ENCODE data around the gene DNAJB4. TPM values are rescaled to one million over a fixed set of nuclear protein-coding genes. Genes with fewer than 3 reads are reported as not detected.
"Not testable (repeated sequence)": the region's sequence is repeated elsewhere in the genome, so short reads cannot be mapped to it uniquely, and the experiment has no call there.

Gene DNAJB4
- total and polyA plus RNA-seq, 5 donors from 2014 or later, result 7.6 to 34.4 (median 8.9) TPM

DNA sequence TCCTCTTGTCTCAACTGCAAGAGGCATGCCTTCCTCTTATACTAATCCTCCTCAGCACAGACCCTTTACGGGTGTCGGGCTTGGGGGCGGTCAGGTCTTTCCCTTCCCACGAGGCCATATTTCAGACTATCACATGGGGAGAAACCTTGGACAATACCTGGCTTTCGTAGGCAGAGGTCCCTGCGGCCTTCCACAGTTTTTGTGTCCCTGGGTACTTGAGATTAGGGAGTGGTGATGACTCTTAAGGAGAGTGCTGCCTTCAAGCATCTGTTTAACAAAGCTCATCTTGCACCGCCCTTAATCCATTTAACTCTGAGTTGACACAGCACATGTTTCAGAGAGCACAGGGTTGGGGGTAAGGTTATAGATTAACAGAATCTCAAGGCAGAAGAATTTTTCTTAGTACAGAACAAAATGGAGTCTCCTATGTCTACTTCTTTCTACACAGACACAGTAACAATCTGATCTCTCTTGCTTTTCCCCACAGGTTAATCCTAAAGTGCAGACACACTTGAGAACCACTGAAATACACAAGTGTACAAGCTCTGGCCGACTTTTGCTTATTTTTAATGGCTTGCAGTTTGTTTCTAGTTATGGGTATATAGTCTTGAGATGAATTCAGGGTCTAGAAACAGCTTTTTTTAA is 21.3 kb upstream of the DNAJB4 start:
- not testable (repeated sequence) for DNase-seq; ATAC-seq (ENCODE audit: low read depth in 2 of 2); H3K36me3 Mint-ChIP-seq; H3K9me3 ChIP-seq (ENCODE audit: control insufficient read depth in 2 of 2, low read length in 2 of 2); H3K27me3 ChIP-seq (ENCODE audit: control insufficient read depth, insufficient read depth, low read length); H3K9me3 Mint-ChIP-seq; H3K27ac Mint-ChIP-seq; H3K36me3 ChIP-seq (ENCODE audit: control insufficient read depth, insufficient read depth, low read length); H3K4me3 ChIP-seq (ENCODE audit: low read depth, low read length); H3K27me3 Mint-ChIP-seq; H3K27ac ChIP-seq (ENCODE audit: insufficient read depth, low read length, poor library complexity, severe bottlenecking); H3K4me3 Mint-ChIP-seq
- H3K4me1 ChIP-seq (ENCODE audit: control insufficient read depth, insufficient read depth, low read length, poor library complexity, severe bottlenecking), result peaks cover 16% of the 10 kb centered on the region
- H3K4me1 Mint-ChIP-seq, result peaks cover 32 to 36% (median 34%) of the 10 kb centered on the region in 4 donors

- ATAC-seq (ENCODE audit: low read depth in 2 of 2) (no peak), DNase-seq (no peak)
- Mint-ChIP-seq H3K27me3 (no peaks in the 10 kb centered on the region), H3K27ac (peak overlapping the region in 1 of 3 donors; percentile 10), H3K9me3 (no peaks in the 10 kb centered on the region), H3K4me3 (no peak overlapping the region), H3K4me1 (peaks cover 34 to 39% (median 38%) of the 10 kb centered on the region in 4 donors), H3K36me3 (peaks cover 8% of the 10 kb centered on the region)
- Histone ChIP-seq H3K27me3 (ENCODE audit: control insufficient read depth, insufficient read depth, low read length) (no peaks in the 10 kb centered on the region), H3K4me1 (ENCODE audit: control insufficient read depth, insufficient read depth, low read length, poor library complexity, severe bottlenecking) (peaks cover 15% of the 10 kb centered on the region), H3K27ac (ENCODE audit: insufficient read depth, low read length, poor library complexity, severe bottlenecking) (no peak overlapping the region), H3K4me3 (ENCODE audit: low read depth, low read length) (no peak overlapping the region), H3K9me3 (ENCODE audit: control insufficient read depth in 2 of 2, low read length in 2 of 2) (no peaks in the 10 kb centered on the region), H3K36me3 (ENCODE audit: control insufficient read depth, insufficient read depth, low read length) (peaks cover 3% of the 10 kb centered on the region)
Observed at GRCh38 chr1:77983997-77984355, 20.8 kb upstream of the DNAJB4 start.

DNA sequence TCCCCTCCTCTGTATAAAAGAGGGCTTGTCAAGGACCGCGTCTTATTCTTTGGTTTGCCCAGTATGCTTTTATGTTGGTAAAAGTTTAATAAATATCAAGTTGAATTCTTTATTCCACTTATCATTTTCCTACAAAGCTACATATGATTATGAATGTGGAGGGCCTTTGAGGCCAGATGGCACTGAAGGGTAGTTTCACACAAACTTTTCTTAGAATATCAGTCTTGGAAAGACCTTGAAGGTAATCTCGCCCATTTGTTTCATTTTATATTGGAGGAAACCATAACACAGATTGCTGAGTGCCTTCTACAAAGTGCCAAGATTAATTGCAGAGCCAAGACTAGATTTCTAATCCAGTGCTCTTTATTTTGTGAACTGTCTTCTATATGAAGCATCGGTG is 20.1 kb upstream of the DNAJB4 start:
- Histone ChIP-seq H3K27me3 (ENCODE audit: control insufficient read depth, insufficient read depth, low read length) (no peaks in the 10 kb centered on the region), H3K27ac (ENCODE audit: insufficient read depth, low read length, poor library complexity, severe bottlenecking) (no peak overlapping the region), H3K9me3 (ENCODE audit: control insufficient read depth in 2 of 2, low read length in 2 of 2) (no peaks in the 10 kb centered on the region), H3K36me3 (ENCODE audit: control insufficient read depth, insufficient read depth, low read length) (peaks cover 3% of the 10 kb centered on the region), H3K4me3 (ENCODE audit: low read depth, low read length) (no peak overlapping the region), H3K4me1 (ENCODE audit: control insufficient read depth, insufficient read depth, low read length, poor library complexity, severe bottlenecking) (peaks cover 15% of the 10 kb centered on the region)
- Mint-ChIP-seq H3K27me3 (no peaks in the 10 kb centered on the region), H3K4me1 (peaks cover 39 to 45% (median 44%) of the 10 kb centered on the region in 4 donors), H3K36me3 (peaks cover 8% of the 10 kb centered on the region), H3K27ac (peak overlapping the region in 1 of 3 donors; percentile 10), H3K4me3 (peak overlapping the region in 1 of 4 donors; percentile 43), H3K9me3 (no peaks in the 10 kb centered on the region)
- DNase-seq (no peak), ATAC-seq (ENCODE audit: low read depth in 2 of 2) (no peak)

DNA sequence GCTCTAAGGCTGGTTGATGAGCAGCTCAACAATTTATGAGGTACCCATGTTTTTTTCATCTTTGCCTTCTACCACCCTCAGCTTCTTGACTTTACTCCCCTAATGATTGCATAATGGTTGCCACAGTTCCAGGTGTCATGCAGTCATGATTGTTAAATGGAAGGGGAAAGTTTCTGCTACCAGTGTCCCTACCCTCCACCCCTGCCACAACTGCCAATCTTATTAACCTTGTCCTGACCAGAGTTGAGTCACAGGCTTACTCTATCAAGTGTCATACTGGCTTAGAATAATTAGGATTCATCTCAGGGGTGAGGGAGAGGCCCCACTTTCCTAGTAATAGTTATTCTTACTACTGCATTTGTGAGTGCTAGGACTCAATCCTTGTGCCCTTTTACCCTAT is 17.9 kb upstream of the DNAJB4 start:
- Histone ChIP-seq H3K27me3 (ENCODE audit: control insufficient read depth, insufficient read depth, low read length) (no peaks in the 10 kb centered on the region), H3K4me3 (ENCODE audit: low read depth, low read length) (no peak overlapping the region), H3K27ac (ENCODE audit: insufficient read depth, low read length, poor library complexity, severe bottlenecking) (no peak overlapping the region), H3K4me1 (ENCODE audit: control insufficient read depth, insufficient read depth, low read length, poor library complexity, severe bottlenecking) (no peaks in the 10 kb centered on the region), H3K9me3 (ENCODE audit: control insufficient read depth in 2 of 2, low read length in 2 of 2) (no peaks in the 10 kb centered on the region), H3K36me3 (ENCODE audit: control insufficient read depth, insufficient read depth, low read length) (peaks cover 3% of the 10 kb centered on the region)
- Mint-ChIP-seq H3K27ac (no peak overlapping the region), H3K4me3 (no peak overlapping the region), H3K36me3 (peaks cover 12% of the 10 kb centered on the region), H3K4me1 (peaks cover 45 to 57% (median 49%) of the 10 kb centered on the region in 4 donors), H3K27me3 (no peaks in the 10 kb centered on the region), H3K9me3 (no peaks in the 10 kb centered on the region)
- DNase-seq (no peak), ATAC-seq (ENCODE audit: low read depth in 2 of 2) (no peak)

DNA sequence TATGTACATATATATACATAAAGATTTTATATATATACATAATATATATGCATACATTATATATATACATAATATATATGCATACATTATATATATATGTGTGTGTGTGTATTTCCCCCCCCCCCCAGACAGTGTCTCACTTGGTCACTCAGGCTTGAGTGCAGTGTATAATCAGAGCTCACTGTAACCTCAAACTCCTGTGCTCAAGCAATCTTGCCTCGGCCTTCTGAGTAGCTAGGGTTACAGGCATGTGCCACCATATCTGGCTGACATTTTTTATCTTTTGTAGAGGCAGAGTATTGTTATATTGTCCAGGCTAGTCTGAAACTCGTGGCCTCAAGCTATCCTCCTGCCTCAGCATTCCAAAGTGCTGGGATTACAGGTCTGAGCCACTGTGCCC is 16.8 kb upstream of the DNAJB4 start:
- Mint-ChIP-seq H3K27ac (no peak overlapping the region), H3K9me3 (no peaks in the 10 kb centered on the region), H3K27me3 (no peaks in the 10 kb centered on the region), H3K36me3 (peaks cover 12% of the 10 kb centered on the region), H3K4me3 (no peak overlapping the region), H3K4me1 (peaks cover 40 to 58% (median 47%) of the 10 kb centered on the region in 4 donors)
- no peaks in the 10 kb centered on the region for H3K27me3 ChIP-seq (ENCODE audit: control insufficient read depth, insufficient read depth, low read length)
- no peak overlapping the region for H3K27ac ChIP-seq (ENCODE audit: insufficient read depth, low read length, poor library complexity, severe bottlenecking)
- peaks cover 3% of the 10 kb centered on the region for H3K36me3 ChIP-seq (ENCODE audit: control insufficient read depth, insufficient read depth, low read length)
- ATAC-seq (ENCODE audit: low read depth in 2 of 2) (no peak), DNase-seq (no peak)
- no peaks in the 10 kb centered on the region for H3K4me1 ChIP-seq (ENCODE audit: control insufficient read depth, insufficient read depth, low read length, poor library complexity, severe bottlenecking)
- H3K4me3 ChIP-seq (ENCODE audit: low read depth, low read length), result no peak overlapping the region
- no peaks in the 10 kb centered on the region for H3K9me3 ChIP-seq (ENCODE audit: control insufficient read depth in 2 of 2, low read length in 2 of 2)

- peak overlapping the region; percentile 4 for H3K4me3 ChIP-seq (ENCODE audit: low read depth, low read length)
- Mint-ChIP-seq H3K4me3 (peak overlapping the region in 1 of 4 donors; percentile 46), H3K4me1 (peaks cover 31 to 53% (median 39%) of the 10 kb centered on the region in 4 donors), H3K36me3 (peaks cover 11% of the 10 kb centered on the region), H3K9me3 (no peaks in the 10 kb centered on the region), H3K27me3 (no peaks in the 10 kb centered on the region), H3K27ac (peak overlapping the region in 1 of 3 donors; percentile 41)
- DNase-seq (no peak), ATAC-seq (ENCODE audit: low read depth in 2 of 2) (no peak)
- no peaks in the 10 kb centered on the region for H3K27me3 ChIP-seq (ENCODE audit: control insufficient read depth, insufficient read depth, low read length)
- peaks cover under 1% of the 10 kb centered on the region for H3K36me3 ChIP-seq (ENCODE audit: control insufficient read depth, insufficient read depth, low read length)
- no peaks in the 10 kb centered on the region for H3K4me1 ChIP-seq (ENCODE audit: control insufficient read depth, insufficient read depth, low read length, poor library complexity, severe bottlenecking)
- no peak overlapping the region for H3K27ac ChIP-seq (ENCODE audit: insufficient read depth, low read length, poor library complexity, severe bottlenecking)
- no peaks in the 10 kb centered on the region for H3K9me3 ChIP-seq (ENCODE audit: control insufficient read depth in 2 of 2, low read length in 2 of 2)
Observed at GRCh38 chr1:77989744-77990143, 15.0 kb upstream of the DNAJB4 start.

DNA sequence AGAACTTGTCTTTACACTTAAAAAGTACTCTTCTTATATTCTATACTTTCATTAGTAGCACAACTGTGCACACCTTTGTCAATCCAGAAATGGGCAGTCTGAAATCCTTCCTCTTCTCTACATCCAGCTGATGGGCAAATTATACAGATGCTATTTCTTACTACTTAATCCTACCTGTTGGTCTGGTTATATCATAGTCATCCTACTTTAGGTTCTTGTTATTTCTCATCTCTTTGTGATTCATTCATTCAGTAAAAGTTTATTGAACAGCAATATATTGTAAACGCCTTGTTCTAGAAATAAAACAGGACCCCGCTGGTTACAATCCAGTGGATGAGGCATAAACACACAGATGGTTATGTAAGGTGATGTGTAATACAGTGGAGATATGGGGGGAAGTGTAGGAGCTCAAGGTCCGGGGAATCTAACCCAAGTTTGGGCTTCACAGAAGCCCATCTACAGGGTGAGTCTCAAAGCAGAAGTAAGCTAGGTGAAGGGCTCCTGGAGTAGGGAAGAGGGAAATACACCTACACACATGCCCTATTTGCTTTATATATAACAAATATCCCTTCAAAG is 14.0 kb upstream of the DNAJB4 start:
- Histone ChIP-seq H3K4me3 (ENCODE audit: low read depth, low read length) (no peak overlapping the region), H3K4me1 (ENCODE audit: control insufficient read depth, insufficient read depth, low read length, poor library complexity, severe bottlenecking) (no peaks in the 10 kb centered on the region), H3K27ac (ENCODE audit: insufficient read depth, low read length, poor library complexity, severe bottlenecking) (no peak overlapping the region), H3K9me3 (ENCODE audit: control insufficient read depth in 2 of 2, low read length in 2 of 2) (no peaks in the 10 kb centered on the region), H3K36me3 (ENCODE audit: control insufficient read depth, insufficient read depth, low read length) (no peaks in the 10 kb centered on the region), H3K27me3 (ENCODE audit: control insufficient read depth, insufficient read depth, low read length) (no peaks in the 10 kb centered on the region)
- no peak for DNase-seq
- ATAC-seq (ENCODE audit: low read depth in 2 of 2), result no peak
- H3K27ac Mint-ChIP-seq, result peak overlapping the region in 1 of 3 donors; percentile 19
- H3K36me3 Mint-ChIP-seq, result peaks cover 9% of the 10 kb centered on the region
- H3K27me3 Mint-ChIP-seq, result no peaks in the 10 kb centered on the region
- H3K4me3 Mint-ChIP-seq, result no peak overlapping the region
- peaks cover 29 to 48% (median 35%) of the 10 kb centered on the region in 4 donors for H3K4me1 Mint-ChIP-seq
- no peaks in the 10 kb centered on the region for H3K9me3 Mint-ChIP-seq

GRCh38 chr1:77991638-77992037 is 13.1 kb upstream of the DNAJB4 start:
- H3K9me3 Mint-ChIP-seq, result no peaks in the 10 kb centered on the region
- H3K4me1 ChIP-seq (ENCODE audit: control insufficient read depth, insufficient read depth, low read length, poor library complexity, severe bottlenecking), result no peaks in the 10 kb centered on the region
- H3K4me1 Mint-ChIP-seq, result peaks cover 27 to 39% (median 33%) of the 10 kb centered on the region in 4 donors
- no peaks in the 10 kb centered on the region for H3K27me3 Mint-ChIP-seq
- peaks cover 6% of the 10 kb centered on the region for H3K36me3 Mint-ChIP-seq
- H3K9me3 ChIP-seq (ENCODE audit: control insufficient read depth in 2 of 2, low read length in 2 of 2), result no peaks in the 10 kb centered on the region
- ATAC-seq (ENCODE audit: low read depth in 2 of 2), result no peak
- no peak overlapping the region for H3K4me3 ChIP-seq (ENCODE audit: low read depth, low read length)
- H3K36me3 ChIP-seq (ENCODE audit: control insufficient read depth, insufficient read depth, low read length), result no peaks in the 10 kb centered on the region
- no peak overlapping the region for H3K27ac ChIP-seq (ENCODE audit: insufficient read depth, low read length, poor library complexity, severe bottlenecking)
- no peaks in the 10 kb centered on the region for H3K27me3 ChIP-seq (ENCODE audit: control insufficient read depth, insufficient read depth, low read length)
- DNase-seq, result no peak
- no peak overlapping the region for H3K27ac Mint-ChIP-seq
- no peak overlapping the region for H3K4me3 Mint-ChIP-seq
